ENCODE results near the gene SUSD6.

Gene SUSD6

DNA sequence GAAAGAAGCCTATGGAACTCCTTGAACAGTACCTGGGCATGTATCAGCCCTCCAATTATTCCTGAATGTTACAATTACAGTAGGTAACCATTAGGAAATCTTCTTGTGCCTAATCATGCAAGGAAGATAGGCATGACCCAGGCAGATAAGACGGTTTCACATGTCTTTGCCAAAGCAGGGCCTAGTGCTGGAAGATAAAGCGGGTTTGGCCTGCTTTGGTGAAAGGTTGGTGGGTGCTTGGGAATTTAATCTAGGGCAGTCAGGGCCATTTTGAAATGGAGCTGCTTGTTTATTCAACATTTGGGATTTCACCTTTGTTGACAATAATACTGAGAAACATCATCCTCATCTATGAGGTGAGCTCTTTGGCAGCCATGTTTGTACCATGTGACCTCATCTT is 143.1 kb downstream of the SUSD6 start:
- no peaks in the 10 kb centered on the region for H3K27me3 ChIP-seq (ENCODE audit: low read depth, low read length)
- H3K9me3 ChIP-seq (ENCODE audit: control insufficient read depth in 1 of 2, low read length in 2 of 2) = no peaks in the 10 kb centered on the region
- no peaks in the 10 kb centered on the region for H3K36me3 ChIP-seq (ENCODE audit: control insufficient read depth in 1 of 2, insufficient read depth in 2 of 2, low read length in 2 of 2)
- no peaks in the 10 kb centered on the region for H3K4me1 ChIP-seq (ENCODE audit: control insufficient read depth in 1 of 2, insufficient read depth in 2 of 2, low read length in 2 of 2)
- no peak overlapping the region for H3K4me3 ChIP-seq (ENCODE audit: low read depth in 1 of 2, low read length in 2 of 2)
- no peak overlapping the region for H3K27ac ChIP-seq (ENCODE audit: low read length)

DNA sequence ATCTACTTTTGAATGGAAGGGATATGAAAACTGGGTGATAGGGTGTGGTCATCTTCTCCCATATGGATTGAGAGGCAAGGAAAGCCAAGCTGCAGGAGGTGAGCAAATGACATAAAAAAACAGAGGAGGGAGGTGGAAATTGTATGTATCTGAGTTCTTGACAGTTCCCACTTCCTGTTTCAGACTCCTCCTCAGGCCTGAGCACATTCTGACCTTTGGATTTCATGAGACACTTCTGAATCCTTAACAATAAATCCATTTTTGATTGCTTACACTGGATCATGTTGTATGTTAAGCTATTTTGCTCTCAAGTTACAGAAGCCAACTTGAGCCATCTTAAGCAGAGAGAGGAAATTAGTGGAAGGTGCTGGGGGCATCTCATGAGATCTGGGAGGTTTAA is 143.9 kb downstream of the SUSD6 start:
- H3K27ac ChIP-seq (ENCODE audit: low read length) = peak overlapping the region; percentile 20
- H3K9me3 ChIP-seq (ENCODE audit: control insufficient read depth in 1 of 2, low read length in 2 of 2) = no peaks in the 10 kb centered on the region
- no peaks in the 10 kb centered on the region for H3K27me3 ChIP-seq (ENCODE audit: low read depth, low read length)
- no peak overlapping the region for H3K4me3 ChIP-seq (ENCODE audit: low read depth in 1 of 2, low read length in 2 of 2)
- no peaks in the 10 kb centered on the region for H3K4me1 ChIP-seq (ENCODE audit: control insufficient read depth in 1 of 2, insufficient read depth in 2 of 2, low read length in 2 of 2)
- H3K36me3 ChIP-seq (ENCODE audit: control insufficient read depth in 1 of 2, insufficient read depth in 2 of 2, low read length in 2 of 2) = no peaks in the 10 kb centered on the region

DNA sequence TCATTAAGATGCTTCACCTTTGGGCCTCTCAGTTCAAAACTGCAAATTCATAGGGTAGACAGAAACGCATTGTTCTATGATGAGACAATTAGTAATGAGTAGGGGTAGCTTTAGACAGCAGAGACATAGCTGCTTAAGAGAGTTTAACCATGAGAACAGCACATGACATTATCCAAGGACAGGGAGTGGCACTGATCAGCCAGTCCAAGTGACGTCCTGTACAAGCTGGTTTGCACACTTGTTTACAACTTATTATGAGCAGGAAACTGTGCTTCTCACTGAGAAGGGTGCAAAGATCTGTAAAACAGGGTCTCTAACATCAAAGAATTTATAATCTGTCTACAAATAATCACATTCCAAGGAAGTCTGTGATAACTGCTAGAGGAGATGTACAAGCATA is 144.4 kb downstream of the SUSD6 start:
- no peaks in the 10 kb centered on the region for H3K9me3 ChIP-seq (ENCODE audit: control insufficient read depth in 1 of 2, low read length in 2 of 2)
- no peak overlapping the region for H3K4me3 ChIP-seq (ENCODE audit: low read depth in 1 of 2, low read length in 2 of 2)
- H3K27me3 ChIP-seq (ENCODE audit: low read depth, low read length) = no peaks in the 10 kb centered on the region
- H3K4me1 ChIP-seq (ENCODE audit: control insufficient read depth in 1 of 2, insufficient read depth in 2 of 2, low read length in 2 of 2) = no peaks in the 10 kb centered on the region
- H3K27ac ChIP-seq (ENCODE audit: low read length) = peak overlapping the region; percentile 20
- H3K36me3 ChIP-seq (ENCODE audit: control insufficient read depth in 1 of 2, insufficient read depth in 2 of 2, low read length in 2 of 2) = no peaks in the 10 kb centered on the region

DNA sequence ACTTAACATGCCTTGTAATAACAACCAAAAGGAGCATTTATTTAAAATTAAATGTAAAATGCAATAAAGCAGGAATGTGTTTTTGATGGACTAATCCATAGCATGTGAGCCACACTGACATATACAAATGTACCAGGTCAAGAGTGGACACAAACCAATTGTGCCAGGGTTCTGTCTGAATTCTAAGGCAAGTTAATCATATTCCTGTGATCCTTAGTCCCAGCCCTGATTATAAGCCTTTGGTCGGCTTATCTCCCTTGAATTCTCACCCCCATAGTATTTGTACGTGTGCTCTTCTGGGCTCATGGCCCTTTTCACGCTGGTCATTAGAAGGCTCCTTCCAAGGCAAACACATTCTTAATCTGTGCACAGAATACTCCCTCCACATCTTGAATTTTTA is 144.9 kb downstream of the SUSD6 start:
- no peak overlapping the region for H3K4me3 ChIP-seq (ENCODE audit: low read depth in 1 of 2, low read length in 2 of 2)
- H3K27me3 ChIP-seq (ENCODE audit: low read depth, low read length) = no peaks in the 10 kb centered on the region
- no peaks in the 10 kb centered on the region for H3K9me3 ChIP-seq (ENCODE audit: control insufficient read depth in 1 of 2, low read length in 2 of 2)
- no peaks in the 10 kb centered on the region for H3K36me3 ChIP-seq (ENCODE audit: control insufficient read depth in 1 of 2, insufficient read depth in 2 of 2, low read length in 2 of 2)
- no peaks in the 10 kb centered on the region for H3K4me1 ChIP-seq (ENCODE audit: control insufficient read depth in 1 of 2, insufficient read depth in 2 of 2, low read length in 2 of 2)
- no peak overlapping the region for H3K27ac ChIP-seq (ENCODE audit: low read length)

DNA sequence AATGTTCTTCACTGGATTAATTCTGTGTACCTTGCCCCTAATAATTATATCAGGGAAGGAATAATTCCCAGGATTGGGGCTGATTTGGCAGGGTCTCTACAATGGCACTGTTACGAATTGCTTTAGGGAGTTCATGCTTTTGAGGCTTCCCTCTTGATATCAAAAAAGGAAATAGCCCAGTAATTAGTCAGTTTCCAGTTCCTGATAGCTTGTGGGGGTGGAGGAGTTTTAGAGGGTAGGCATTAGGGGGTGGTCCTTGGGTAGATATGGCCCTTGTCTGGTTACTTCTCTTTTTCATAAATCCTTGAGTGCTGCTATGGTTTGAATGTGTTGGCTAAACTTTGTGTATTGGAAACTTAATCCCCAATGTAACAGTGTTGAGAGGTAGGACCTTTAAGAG is 149.4 kb downstream of the SUSD6 start:
- H3K27ac ChIP-seq (ENCODE audit: low read length) = no peak overlapping the region
- no peaks in the 10 kb centered on the region for H3K36me3 ChIP-seq (ENCODE audit: control insufficient read depth in 1 of 2, insufficient read depth in 2 of 2, low read length in 2 of 2)
- H3K27me3 ChIP-seq (ENCODE audit: low read depth, low read length) = no peaks in the 10 kb centered on the region
- peaks cover 0 to under 1% of the 10 kb centered on the region in 2 donors for H3K4me1 ChIP-seq (ENCODE audit: control insufficient read depth in 1 of 2, insufficient read depth in 2 of 2, low read length in 2 of 2)
- no peaks in the 10 kb centered on the region for H3K9me3 ChIP-seq (ENCODE audit: control insufficient read depth in 1 of 2, low read length in 2 of 2)
- H3K4me3 ChIP-seq (ENCODE audit: low read depth in 1 of 2, low read length in 2 of 2) = no peak overlapping the region

DNA sequence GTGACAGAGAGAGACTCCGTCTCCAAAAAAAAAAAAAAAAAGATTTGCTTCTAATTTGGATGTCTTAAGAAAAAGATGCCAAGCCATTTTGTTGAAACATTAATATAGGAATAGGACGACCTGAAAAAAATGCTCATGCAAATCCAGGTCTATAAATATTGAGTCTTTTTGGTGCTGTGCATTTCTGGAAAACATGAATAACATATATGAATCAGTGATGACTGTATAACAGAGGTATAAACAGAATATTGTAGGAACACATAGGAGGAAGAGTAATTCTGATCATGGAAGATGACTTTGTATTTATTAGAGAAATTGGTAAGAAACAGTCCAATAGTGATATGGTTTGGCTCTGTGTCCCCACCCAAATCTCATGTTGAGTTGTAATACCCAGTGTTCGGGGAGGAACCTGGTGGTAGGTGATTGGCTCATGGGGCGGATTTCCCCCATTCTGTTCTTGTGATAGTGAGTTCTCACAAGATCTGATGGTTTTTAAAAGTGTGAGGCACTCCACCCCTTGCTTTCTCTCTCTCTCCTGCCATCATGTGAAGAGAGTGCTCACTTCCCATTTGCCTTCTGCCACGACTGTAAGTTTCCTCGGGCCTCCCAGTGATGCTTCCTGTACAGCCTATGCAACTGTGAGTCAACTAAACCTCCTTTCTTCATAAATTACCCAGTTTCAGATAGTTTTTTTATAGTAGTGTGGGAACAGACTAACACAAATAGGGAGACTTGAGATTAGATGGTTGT is 152.5 kb downstream of the SUSD6 start:
- no peaks in the 10 kb centered on the region for H3K27me3 ChIP-seq (ENCODE audit: low read depth, low read length)
- H3K4me1 ChIP-seq (ENCODE audit: control insufficient read depth in 1 of 2, insufficient read depth in 2 of 2, low read length in 2 of 2) = peaks cover 0 to 15% of the 10 kb centered on the region in 2 donors
- H3K4me3 ChIP-seq (ENCODE audit: low read depth in 1 of 2, low read length in 2 of 2) = no peak overlapping the region
- H3K9me3 ChIP-seq (ENCODE audit: control insufficient read depth in 1 of 2, low read length in 2 of 2) = no peaks in the 10 kb centered on the region
- H3K27ac ChIP-seq (ENCODE audit: low read length) = no peak overlapping the region
- peaks cover 10 to 17% of the 10 kb centered on the region in 2 donors for H3K36me3 ChIP-seq (ENCODE audit: control insufficient read depth in 1 of 2, insufficient read depth in 2 of 2, low read length in 2 of 2)

All from muscle layer of duodenum (tissue), 2 donors.